HG02884 (cell line): Measurements from ENCODE around the gene ASB15.
"Not testable (repeated sequence)": the region's sequence is repeated elsewhere in the genome, so short reads cannot be mapped to it uniquely, and the experiment has no call there.

Source experiments
- ATAC-seq: cut with Tn5 transposase; IDR thresholded peaks from one replicate; pipeline ENCODE4 v1.9.1; 2021; ENCODE audit warnings: mild to moderate bottlenecking, moderate library complexity; ENCODE audit not compliant: unreplicated experiment

ASB15 gene

DNA sequence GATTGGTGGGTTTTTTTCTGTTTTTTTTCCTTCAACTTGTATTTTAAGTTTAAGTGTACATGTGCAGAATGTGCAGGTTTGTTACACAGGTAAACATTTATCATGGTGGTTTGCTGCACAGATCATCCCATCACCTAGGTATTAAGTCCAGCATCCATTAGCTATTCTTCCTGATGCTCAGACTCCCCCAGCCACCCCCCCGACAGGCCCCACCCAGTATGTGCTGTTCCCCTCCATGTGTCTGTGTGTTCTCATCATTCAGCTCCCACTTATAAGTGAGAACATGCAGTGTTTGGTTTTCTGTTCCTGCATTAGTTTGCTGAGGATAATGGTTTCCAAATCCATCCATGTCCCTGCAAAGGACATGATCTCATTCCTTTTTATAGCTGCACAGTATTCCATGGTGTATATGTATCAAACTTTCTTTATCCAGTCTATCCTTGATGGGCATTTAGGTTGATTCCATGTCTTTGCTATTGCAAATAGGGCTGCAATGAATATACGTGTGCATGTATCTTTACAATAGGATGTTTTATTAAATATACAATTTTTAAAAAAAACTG, 32.5 kb downstream of the ASB15 start:
- ATAC-seq = not testable (repeated sequence)

DNA sequence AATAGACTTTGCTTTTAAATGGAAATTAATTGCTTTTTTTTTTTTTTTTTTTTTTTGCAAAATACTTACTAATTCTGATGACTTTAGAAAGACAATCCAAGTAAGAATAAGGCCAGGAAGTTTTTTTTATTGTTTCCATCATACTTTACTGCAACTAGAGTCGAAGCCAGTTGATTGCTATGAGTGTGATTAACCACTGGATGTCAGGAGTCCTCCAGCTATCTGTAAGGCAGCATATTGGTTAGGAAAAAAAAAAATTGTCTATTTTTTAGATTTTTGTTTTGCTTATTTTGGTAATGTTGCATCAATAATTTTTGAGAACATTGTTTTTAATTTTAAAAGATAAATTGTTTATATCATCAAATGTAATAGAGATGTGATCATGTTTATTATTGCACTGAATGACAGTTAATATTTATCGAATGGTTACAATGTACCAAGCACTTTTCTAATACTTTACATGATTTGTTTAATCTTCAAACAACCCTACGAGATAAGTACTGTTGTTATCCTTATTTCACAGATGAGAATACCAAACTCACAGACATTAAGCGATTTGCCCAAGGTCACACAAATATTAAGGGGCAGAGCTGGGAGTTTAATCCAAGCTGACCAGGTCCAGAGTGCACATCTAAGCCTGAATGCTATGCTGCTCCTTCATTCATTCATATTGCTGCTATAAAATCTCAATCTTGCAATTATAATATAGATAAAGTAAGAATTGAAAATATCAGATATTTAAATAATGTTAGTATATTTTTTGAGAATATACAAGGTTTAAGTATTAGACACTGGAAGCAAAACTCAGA, 34.1 kb downstream of the ASB15 start:
- no peak for ATAC-seq

DNA sequence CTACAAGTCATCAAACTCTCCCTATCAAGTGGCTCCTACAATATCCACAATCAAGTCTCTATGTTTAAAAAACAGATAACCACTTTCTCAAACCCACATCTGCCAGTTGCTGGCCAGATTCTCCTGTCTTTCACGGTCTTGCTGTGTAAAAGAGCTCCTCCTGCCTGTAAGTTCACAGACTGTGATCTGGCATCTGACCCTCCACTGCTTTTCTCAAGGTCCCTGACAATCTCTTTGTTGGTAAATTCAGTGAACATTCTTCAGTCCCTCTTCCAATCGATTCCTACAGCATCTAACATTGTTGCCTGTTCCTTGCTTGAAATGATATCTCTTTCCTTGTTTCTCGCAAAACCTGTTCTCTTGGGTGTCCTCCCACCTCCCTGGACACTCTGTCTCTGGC, 35.6 kb downstream of the ASB15 start:
- ATAC-seq = no peak

DNA sequence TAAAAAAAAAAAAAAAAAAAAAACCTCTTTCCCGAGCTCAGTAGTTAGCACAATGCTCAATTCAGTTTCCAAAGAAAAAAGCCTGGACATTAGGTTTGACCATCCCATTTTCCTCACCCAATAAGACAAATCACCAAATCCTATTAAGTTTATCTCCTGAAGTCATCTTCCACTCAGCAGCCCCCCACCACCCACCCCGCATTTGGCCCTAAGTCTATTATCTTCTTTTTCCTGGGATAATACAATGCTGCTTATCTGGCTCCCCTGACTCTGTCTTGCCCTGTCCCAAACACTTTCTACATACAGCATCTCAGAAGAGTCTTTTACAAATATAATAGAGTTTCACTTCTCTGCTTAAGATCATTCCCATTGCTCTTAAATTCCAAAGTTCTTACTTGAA, 36.3 kb downstream of the ASB15 start:
- ATAC-seq = no peak

DNA sequence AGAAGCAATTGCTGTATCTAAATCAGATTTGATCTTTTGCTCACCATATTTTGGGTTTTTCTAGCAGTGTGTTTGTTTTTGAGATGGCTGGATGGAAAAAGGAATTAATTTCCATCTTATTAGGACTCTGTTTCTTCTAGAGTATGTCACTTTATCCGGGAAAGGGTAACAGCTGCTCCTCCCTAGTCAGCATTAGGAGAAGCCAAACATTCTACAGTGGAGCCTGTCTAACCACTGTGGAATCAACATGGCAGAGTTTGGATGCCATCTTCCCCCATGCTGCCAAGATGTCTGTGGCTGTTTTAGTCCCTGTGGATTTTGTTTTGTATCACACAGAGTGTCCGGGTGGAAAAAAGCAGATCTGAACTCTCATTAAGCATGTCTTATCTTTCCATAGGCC, 38.0 kb downstream of the ASB15 start:
- ATAC-seq = no peak

DNA sequence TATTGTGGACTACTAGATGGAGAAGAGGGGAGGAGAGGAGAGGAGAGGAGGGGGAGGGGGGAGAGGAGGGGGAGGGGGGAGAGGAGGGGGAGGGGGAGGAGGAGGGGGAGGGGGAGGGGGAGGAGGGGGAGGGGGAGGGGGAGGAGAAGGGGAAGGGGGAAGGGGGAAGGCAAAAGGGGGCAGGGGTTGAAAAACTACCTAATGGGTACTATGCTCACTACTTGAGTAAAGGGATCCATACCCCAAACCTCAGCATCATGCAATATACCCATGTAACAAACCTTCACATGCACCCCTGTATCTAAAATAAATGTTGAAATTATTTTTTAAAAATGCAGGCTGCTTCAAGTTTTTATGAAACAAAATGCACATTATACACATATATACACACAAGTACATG, 39.0 kb downstream of the ASB15 start:
- ATAC-seq = no peak

DNA sequence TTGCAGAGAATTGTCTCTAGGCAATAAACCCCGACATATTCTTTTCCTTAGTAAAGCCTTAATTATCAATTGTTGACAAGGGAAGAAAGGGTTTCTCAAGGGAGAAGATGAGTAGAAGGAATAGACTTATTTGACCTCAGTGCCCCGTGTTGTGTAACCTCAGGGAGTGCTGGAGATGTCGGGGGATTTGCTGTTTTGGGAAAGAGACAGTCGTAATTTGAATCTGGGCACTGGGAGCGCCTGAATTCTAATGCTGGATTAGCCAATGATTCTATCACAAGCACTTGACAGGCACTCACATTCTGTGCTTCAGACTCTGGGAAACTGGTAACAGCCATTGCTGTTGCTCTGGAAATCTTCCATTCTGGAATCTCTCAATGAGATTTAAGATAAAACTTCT, 40.3 kb downstream of the ASB15 start:
- no peak for ATAC-seq

DNA sequence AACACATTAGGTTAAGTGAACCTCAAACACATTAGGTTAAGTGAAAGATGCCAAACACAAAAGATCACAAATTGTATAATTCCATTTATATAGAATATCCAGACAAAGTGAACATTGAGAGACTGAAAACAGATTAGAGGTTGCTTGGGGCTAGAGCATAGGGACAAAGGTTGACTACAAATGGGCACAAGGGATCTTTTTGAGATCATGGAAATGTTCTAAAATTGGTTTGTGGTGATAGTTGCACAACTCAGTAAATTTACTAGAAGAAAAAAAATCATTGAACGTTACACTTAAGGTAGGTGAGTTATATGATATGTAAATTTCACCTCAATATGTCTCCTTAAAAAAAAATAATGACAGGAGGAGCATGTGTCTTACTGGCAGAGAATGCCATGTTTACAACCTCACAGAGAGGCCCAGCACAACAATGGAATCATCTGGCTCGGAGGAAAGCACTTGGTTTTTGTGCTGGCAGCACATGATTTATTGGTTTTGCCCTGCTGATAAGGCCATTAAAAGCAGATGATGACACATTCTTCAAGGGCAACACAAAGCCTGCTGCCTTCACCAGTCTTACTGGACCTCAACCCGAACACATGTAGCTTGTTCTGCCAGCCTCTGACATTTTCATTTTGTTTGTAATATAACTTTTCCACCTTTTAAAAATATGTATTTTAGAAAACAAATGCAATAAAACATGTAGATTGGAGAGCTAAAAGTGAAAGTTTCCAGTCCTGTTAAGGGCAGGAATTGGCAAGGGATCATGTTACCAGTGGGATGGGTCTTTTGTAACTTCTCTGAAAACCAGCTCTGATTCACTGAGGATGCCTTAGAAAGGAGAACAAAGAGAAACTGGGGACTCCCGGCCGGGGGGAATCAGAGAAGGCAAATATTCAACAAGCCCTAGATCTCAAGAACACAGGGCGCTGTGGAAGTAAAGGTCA, 42.1 kb downstream of the ASB15 start:
- ATAC-seq = no peak

DNA sequence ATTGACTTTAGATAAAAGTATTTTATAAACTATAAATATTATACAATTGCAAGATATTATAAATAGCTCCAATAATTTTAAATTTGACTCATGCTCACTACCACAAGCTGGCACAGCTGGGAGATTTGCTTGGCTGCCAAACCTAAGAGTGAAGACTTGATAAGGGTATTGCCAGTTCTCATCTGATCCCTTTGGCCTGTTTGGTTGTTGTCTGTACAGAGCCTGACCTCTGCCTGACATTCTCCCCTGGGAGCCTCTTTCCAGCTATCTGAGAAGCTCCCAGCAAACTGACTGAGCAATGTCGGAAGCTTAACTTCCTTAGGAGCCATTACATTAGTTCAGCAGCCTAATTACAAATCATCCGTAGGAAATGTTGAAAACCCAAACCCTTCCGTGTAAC, 43.9 kb downstream of the ASB15 start:
- no peak for ATAC-seq

DNA sequence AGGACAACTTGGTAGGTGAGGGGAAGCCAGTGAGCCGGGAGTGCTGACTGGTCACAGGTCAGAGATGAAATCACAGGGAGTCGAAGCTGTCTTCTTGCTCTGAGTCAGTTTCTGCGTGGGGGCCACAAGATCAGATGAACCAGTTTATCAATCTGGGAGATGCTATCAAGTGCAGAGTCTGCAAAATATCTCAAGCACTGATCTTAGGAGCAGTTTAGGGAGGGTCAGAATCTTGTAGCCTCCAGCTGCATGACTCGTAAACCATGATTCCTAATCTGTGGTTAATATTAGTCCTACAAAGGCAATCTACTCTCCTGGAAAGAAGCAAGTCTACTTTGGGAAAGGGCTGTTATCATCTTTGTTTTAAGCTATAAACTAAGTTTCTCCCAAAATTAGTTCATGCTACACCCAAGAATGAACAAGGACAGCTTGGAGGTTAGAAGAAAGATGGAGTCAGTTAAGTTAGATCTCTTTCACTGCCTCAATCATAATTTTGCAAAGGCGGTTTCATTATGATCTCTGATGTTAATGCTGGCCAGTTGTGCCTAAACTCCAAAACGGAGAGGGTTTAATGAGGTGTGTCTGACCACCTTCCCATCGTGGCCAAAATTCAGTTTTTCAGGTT, 45.6 kb downstream of the ASB15 start:
- ATAC-seq = no peak

DNA sequence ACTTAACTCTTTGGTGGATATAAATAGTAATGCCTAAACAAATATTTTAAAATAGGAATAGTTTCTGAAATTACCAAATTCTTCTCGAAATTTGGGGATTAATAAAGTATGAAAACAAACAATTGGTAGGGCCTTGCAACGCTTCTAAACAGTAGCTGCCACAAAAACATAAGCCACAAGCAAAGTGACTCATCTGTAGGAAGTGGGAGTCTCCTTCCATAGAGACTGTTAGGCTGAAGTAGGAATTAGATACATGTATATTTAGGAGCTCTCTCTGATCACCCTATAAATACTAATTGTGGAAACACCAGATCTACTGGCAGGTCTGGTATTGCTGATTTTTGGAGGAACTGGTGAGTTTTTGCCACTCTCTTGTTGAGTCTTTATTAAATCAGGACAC, 48.3 kb downstream of the ASB15 start:
- no peak for ATAC-seq

DNA sequence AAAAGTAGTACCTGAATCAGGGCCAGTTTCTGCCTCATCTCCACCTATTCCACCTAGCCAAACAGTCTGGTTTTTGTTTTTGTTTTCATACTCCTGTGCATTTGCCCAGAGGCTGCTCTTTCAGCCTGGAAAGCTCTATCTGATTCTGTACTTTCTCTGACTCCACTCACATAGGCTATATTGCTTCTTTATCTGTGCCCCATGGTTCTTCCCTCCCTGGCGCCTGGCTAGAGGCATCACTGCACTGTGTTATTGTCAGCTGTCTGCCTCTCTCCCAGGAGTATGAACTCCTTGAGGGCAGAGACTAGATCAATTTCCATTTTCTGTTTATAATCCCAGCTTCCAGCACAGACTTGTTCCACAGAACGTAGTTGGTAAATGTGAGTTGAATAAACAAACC, 49.0 kb downstream of the ASB15 start:
- no peak for ATAC-seq

DNA sequence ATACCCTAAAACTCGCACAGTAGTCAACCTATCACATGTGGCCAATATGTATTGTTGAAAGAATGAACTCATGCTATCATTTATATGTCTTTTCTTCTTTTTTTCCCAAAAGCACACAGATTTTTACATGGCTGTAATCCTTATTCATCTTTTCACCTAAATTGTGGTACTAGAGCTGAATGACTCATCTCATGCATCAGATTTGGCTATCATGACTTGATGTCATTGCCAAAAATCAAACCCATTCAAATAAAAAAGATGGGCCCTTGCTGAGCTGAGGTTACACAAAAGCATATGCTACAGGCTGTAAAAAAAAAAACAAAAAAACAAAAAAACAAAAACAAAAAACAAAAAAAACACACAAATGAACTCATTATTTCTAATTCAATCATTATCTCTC, 50.8 kb downstream of the ASB15 start:
- no peak for ATAC-seq

DNA sequence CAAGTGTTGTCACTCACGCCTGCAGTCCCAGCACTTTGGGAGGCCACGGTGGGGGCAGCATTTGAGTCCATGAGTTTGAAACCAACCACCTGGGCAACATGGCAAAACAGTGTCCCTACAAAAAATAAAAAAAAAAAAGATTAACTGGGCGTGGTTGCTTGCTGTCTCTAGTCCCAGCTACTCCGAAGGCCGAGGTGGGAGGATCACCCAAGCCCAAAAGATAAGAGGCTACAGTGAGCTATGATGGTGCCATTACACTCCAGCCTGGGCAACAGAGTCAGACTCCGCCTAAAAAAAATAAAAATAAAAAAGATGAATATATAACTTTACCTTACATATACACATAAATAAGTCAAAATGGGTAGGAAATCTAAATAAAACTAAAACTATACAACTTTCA, 51.5 kb downstream of the ASB15 start:
- ATAC-seq = no peak

DNA sequence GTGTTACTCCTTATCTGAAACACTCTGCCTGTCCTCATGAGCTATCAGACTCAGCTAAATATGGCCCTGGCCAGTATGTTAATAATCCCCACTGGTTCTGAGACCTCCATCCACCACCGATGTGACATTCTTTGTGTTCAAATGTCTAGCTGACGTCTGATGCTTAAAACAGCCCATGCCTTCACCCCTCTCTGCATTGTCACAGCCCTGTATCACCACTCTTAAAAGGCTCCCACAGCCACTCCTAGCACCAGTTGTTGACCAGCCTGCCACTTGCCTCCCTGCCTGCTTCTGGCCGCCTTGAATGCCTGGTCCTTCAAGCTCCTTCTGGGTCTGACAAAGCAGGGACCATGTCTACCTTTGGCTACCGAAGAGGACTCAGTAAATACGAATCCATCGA, 54.0 kb downstream of the ASB15 start, which contains the start of gene LMOD2:
Gene LMOD2, plus strand, starts transcription at position 253 of the 400 bp plus-strand sequence. Its CDS starts 98 bp downstream, at position 351.
- no peak for ATAC-seq

DNA sequence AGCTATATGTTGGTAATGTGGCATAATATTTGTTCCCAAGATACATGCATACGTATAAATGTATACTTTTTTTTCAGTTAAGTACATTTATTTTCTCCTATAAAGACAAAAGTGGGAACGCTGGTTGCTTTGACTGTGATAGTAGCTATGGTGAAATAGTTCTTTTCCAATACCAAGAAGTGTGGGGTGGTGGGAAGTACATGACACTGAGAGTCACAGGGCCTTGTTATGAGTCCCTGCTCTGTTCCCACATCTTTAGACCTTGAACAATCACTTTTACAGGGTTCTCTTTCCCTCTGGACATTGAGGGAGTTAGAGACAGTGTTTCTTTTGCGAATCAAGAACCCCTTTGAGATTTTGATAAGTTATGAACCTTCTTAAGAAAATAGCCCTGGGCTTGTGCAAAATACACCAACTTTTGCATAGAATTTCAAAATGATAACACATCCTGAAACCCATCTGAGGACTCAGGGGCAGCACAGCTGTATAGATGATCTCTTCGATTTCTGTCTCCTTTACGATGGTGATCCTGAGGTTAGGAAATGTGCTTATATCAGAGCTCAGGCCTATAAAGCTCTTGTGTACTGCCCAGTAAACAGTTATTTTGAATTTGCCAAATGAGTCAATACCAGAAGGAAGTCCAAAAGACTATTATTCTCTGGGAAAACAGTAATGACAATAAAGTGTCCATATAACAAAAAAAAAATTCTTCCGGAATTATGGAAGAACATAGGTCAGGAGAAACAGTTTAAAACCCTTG, 55.1 kb downstream of the ASB15 start:
- no peak for ATAC-seq

DNA sequence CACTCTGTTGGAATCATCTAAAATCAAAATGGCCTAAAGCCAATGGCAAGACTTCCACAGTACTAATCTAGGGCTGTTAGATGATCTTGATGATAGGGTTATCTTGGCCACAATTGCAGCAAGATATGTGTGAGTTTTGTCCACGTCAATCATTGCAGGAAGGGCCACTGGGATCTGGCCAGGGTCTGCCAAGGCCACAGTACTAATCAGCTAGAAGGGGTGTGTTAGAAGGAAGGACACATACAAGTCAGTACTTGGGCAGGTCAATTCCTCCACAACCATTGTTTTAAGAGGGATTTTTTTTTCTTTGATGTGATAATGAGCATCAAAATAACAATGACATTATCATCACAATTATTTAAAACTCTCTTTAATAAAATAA, 55.7 kb downstream of the ASB15 start:
- no peak for ATAC-seq

DNA sequence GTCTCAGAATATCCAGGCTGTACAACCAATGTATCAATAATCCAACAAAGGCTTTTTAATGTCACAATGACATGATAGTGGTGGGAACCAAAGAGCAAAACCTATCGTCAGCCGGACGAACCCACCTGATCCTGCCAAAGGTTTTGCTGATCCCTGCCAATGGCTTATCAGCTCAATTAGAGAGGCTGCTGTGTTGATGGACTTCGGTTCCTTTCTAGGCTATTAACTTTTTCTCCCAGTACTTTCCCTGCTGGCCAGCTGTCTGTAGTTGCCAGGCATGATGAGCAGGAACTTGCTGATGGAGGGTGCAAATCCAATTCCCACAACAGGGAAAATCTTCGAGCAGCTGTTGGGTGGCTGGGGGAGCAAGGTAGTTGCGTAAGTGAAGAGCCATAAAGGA, 56.4 kb downstream of the ASB15 start:
- ATAC-seq = no peak

DNA sequence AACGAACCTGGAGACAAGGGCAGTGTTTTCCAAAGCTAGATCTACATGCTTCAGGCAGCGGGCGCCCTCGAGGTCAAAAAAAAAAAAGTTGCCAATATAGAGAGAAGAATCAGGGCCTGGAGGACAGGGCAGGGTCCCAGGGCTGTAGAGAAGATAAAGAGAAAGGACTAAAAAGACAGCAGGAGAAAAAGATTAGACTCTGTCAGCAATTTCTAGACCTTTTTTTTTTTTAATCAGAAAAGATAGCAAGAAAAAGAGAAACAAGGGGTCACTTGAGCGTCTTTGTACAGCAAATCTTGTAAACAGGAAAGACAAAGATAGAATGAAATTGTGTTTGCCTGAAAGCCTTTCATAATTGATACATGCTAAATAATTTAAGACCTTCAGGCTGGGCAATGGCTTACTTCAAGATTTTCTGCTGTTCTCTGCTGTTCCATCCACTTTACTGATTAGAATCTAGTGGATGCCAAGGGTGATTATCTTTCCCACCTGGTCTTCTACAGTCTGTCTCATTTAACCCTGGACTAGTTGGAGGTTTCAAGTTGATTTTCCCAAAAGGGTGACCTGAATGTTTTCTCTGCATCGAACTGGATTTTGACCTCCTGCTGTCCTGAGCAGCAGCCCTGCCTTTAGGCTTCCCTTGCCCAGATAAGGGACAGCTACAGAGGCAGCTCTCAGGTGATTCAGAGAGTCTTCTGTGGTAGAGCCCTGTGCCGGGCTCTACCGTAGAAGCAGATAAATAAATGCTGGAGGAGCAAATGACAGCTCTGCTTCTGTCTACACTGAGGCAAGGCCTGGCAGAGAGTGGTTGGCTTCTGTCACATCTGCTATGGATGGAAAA, 59.1 kb downstream of the ASB15 start:
- ATAC-seq = no peak

DNA sequence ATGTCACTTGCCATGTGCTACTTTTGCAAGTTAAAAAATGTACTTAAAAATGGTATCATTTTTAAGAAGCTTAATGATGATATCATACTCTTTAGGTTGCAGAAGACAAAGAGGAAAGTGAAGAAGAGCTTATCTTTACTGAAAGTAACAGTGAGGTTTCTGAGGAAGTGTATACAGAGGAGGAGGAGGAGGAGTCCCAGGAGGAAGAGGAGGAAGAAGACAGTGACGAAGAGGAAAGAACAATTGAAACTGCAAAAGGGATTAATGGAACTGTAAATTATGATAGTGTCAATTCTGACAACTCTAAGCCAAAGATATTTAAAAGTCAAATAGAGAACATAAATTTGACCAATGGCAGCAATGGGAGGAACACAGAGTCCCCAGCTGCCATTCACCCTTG, 60.1 kb downstream of the ASB15 start:
- ATAC-seq = no peak
